Measurements from ENCODE around the gene SLC6A18. TPM values are rescaled to one million over a fixed set of nuclear protein-coding genes. Genes with fewer than 3 reads are reported as not detected.

Gene SLC6A18
- total and polyA plus RNA-seq, 4 donors: not detected

- Histone ChIP-seq H3K27me3 (ENCODE audit: control insufficient read depth, insufficient read depth, low read length) (no peaks in the 10 kb centered on the region), H3K27ac (ENCODE audit: low read depth, low read length) (no peak overlapping the region), H3K4me1 (ENCODE audit: control insufficient read depth, insufficient read depth, low read length) (peaks cover 46% of the 10 kb centered on the region), H3K36me3 (ENCODE audit: control insufficient read depth, insufficient read depth, low read length) (no peaks in the 10 kb centered on the region), H3K4me3 (ENCODE audit: low read depth, low read length) (no peak overlapping the region), H3K9me3 (ENCODE audit: control insufficient read depth, insufficient read depth, low read length) (no peaks in the 10 kb centered on the region)
- DNase-seq (ENCODE audit: low read depth in 4 of 6, low spot score in 6 of 6): peak in 2 of 6 donors; percentile 5 to 44
- 70% methylated on average over 21 of the region's 27 CpGs for WGBS (ENCODE audit: insufficient coverage)
Measured at GRCh38 chr5:1181451-1182359, 43.5 kb upstream of the SLC6A18 start.

- 97% methylated on average over 7 of the region's 7 CpGs for WGBS (ENCODE audit: insufficient coverage)
- H3K4me1 ChIP-seq (ENCODE audit: control insufficient read depth, insufficient read depth, low read length): peaks cover 47% of the 10 kb centered on the region
- no peak for DNase-seq (ENCODE audit: low read depth in 4 of 6, low spot score in 6 of 6)
- no peaks in the 10 kb centered on the region for H3K36me3 ChIP-seq (ENCODE audit: control insufficient read depth, insufficient read depth, low read length)
- H3K4me3 ChIP-seq (ENCODE audit: low read depth, low read length): no peak overlapping the region
- H3K27me3 ChIP-seq (ENCODE audit: control insufficient read depth, insufficient read depth, low read length): no peaks in the 10 kb centered on the region
- H3K27ac ChIP-seq (ENCODE audit: low read depth, low read length): peak overlapping the region; percentile 60
- H3K9me3 ChIP-seq (ENCODE audit: control insufficient read depth, insufficient read depth, low read length): no peaks in the 10 kb centered on the region
Measured at GRCh38 chr5:1182360-1182632, 42.9 kb upstream of the SLC6A18 start.

- Histone ChIP-seq H3K27ac (ENCODE audit: low read depth, low read length) (peak overlapping the region; percentile 60), H3K4me3 (ENCODE audit: low read depth, low read length) (no peak overlapping the region), H3K4me1 (ENCODE audit: control insufficient read depth, insufficient read depth, low read length) (peaks cover 47% of the 10 kb centered on the region), H3K27me3 (ENCODE audit: control insufficient read depth, insufficient read depth, low read length) (no peaks in the 10 kb centered on the region), H3K9me3 (ENCODE audit: control insufficient read depth, insufficient read depth, low read length) (no peaks in the 10 kb centered on the region), H3K36me3 (ENCODE audit: control insufficient read depth, insufficient read depth, low read length) (no peaks in the 10 kb centered on the region)
- 40% methylated on average over 26 of the region's 31 CpGs for WGBS (ENCODE audit: insufficient coverage)
- DNase-seq (ENCODE audit: low read depth in 4 of 6, low spot score in 6 of 6): peak in 4 of 6 donors; percentile 21 to 74 (median 54)
Measured at GRCh38 chr5:1182633-1183423, 42.4 kb upstream of the SLC6A18 start.

- 73% methylated on average over 16 of the region's 18 CpGs for WGBS (ENCODE audit: insufficient coverage)
- DNase-seq (ENCODE audit: low read depth in 4 of 6, low spot score in 6 of 6): no peak
- H3K27me3 ChIP-seq (ENCODE audit: control insufficient read depth, insufficient read depth, low read length): no peaks in the 10 kb centered on the region
- no peak overlapping the region for H3K4me3 ChIP-seq (ENCODE audit: low read depth, low read length)
- H3K4me1 ChIP-seq (ENCODE audit: control insufficient read depth, insufficient read depth, low read length): peaks cover 47% of the 10 kb centered on the region
- H3K9me3 ChIP-seq (ENCODE audit: control insufficient read depth, insufficient read depth, low read length): no peaks in the 10 kb centered on the region
- H3K27ac ChIP-seq (ENCODE audit: low read depth, low read length): peak overlapping the region; percentile 40
- H3K36me3 ChIP-seq (ENCODE audit: control insufficient read depth, insufficient read depth, low read length): no peaks in the 10 kb centered on the region
Measured at GRCh38 chr5:1183424-1184162, 41.6 kb upstream of the SLC6A18 start.

GRCh38 chr5:1184163-1184470 is 41.1 kb upstream of the SLC6A18 start:
- peaks cover 47% of the 10 kb centered on the region for H3K4me1 ChIP-seq (ENCODE audit: control insufficient read depth, insufficient read depth, low read length)
- no peak overlapping the region for H3K4me3 ChIP-seq (ENCODE audit: low read depth, low read length)
- DNase-seq (ENCODE audit: low read depth in 4 of 6, low spot score in 6 of 6): no peak
- H3K27me3 ChIP-seq (ENCODE audit: control insufficient read depth, insufficient read depth, low read length): no peaks in the 10 kb centered on the region
- H3K36me3 ChIP-seq (ENCODE audit: control insufficient read depth, insufficient read depth, low read length): no peaks in the 10 kb centered on the region
- WGBS (ENCODE audit: insufficient coverage): 91% methylated on average over 8 of the region's 8 CpGs
- H3K9me3 ChIP-seq (ENCODE audit: control insufficient read depth, insufficient read depth, low read length): no peaks in the 10 kb centered on the region
- no peak overlapping the region for H3K27ac ChIP-seq (ENCODE audit: low read depth, low read length)

GRCh38 chr5:1184481-1184880 is 40.7 kb upstream of the SLC6A18 start:
- Histone ChIP-seq H3K27ac (ENCODE audit: low read depth, low read length) (no peak overlapping the region), H3K4me1 (ENCODE audit: control insufficient read depth, insufficient read depth, low read length) (peaks cover 47% of the 10 kb centered on the region), H3K36me3 (ENCODE audit: control insufficient read depth, insufficient read depth, low read length) (no peaks in the 10 kb centered on the region), H3K27me3 (ENCODE audit: control insufficient read depth, insufficient read depth, low read length) (no peaks in the 10 kb centered on the region), H3K9me3 (ENCODE audit: control insufficient read depth, insufficient read depth, low read length) (no peaks in the 10 kb centered on the region), H3K4me3 (ENCODE audit: low read depth, low read length) (no peak overlapping the region)
- DNase-seq (ENCODE audit: low read depth in 4 of 6, low spot score in 6 of 6): no peak
- WGBS (ENCODE audit: insufficient coverage): 97% methylated on average over 7 of the region's 7 CpGs

- no peak for DNase-seq (ENCODE audit: low read depth in 4 of 6, low spot score in 6 of 6)
- Histone ChIP-seq H3K9me3 (ENCODE audit: control insufficient read depth, insufficient read depth, low read length) (no peaks in the 10 kb centered on the region), H3K4me1 (ENCODE audit: control insufficient read depth, insufficient read depth, low read length) (peaks cover 47% of the 10 kb centered on the region), H3K27ac (ENCODE audit: low read depth, low read length) (no peak overlapping the region), H3K4me3 (ENCODE audit: low read depth, low read length) (no peak overlapping the region), H3K27me3 (ENCODE audit: control insufficient read depth, insufficient read depth, low read length) (no peaks in the 10 kb centered on the region), H3K36me3 (ENCODE audit: control insufficient read depth, insufficient read depth, low read length) (no peaks in the 10 kb centered on the region)
- WGBS (ENCODE audit: insufficient coverage): 96% methylated on average over 6 of the region's 10 CpGs
Measured at GRCh38 chr5:1185038-1185627, 40.0 kb upstream of the SLC6A18 start.

- Histone ChIP-seq H3K9me3 (ENCODE audit: control insufficient read depth, insufficient read depth, low read length) (no peaks in the 10 kb centered on the region), H3K36me3 (ENCODE audit: control insufficient read depth, insufficient read depth, low read length) (no peaks in the 10 kb centered on the region), H3K4me3 (ENCODE audit: low read depth, low read length) (no peak overlapping the region), H3K27me3 (ENCODE audit: control insufficient read depth, insufficient read depth, low read length) (peaks cover 3% of the 10 kb centered on the region), H3K4me1 (ENCODE audit: control insufficient read depth, insufficient read depth, low read length) (peaks cover 45% of the 10 kb centered on the region), H3K27ac (ENCODE audit: low read depth, low read length) (no peak overlapping the region)
- WGBS (ENCODE audit: insufficient coverage): 72% methylated on average over 12 of the region's 12 CpGs
- no peak for DNase-seq (ENCODE audit: low read depth in 4 of 6, low spot score in 6 of 6)
Measured at GRCh38 chr5:1185629-1186350, 39.4 kb upstream of the SLC6A18 start.

Data from spinal cord (tissue), 10 donors.